Right lobe of liver (tissue), 6 donors: ENCODE measurements around the gene SUSD2. TPM values are rescaled to one million over a fixed set of nuclear protein-coding genes. Genes with fewer than 3 reads are reported as not detected.

Experiments used
- ATAC-seq, 4 donors: fragments of 200-7000 bp; cut with Tn5 transposase; one replicate each; pipeline ENCODE4 v1.9.1; 2020; ENCODE audit warnings: mild to moderate bottlenecking in 4 of 4, moderate library complexity in 4 of 4
- DNase-seq, 3 donors: peaks; one replicate each; pipeline ENCODE4 v3.0.0-alpha.2; 2020
- H3K27ac ChIP-seq, 3 donors: fragments of 200-600 bp; one replicate each; pipeline ENCODE4 v1.8.0; 2022
- H3K27me3 ChIP-seq, 2 donors: fragments of 200-600 bp; one replicate each; pipeline ENCODE4 v1.8.0; 2022
- H3K36me3 ChIP-seq, 4 donors: fragments of 200-600 bp; sonication (generic) in 1 of 4; one replicate each; pipeline versions ENCODE4 v1.5.1 to v1.8.0; 2017 to 2022; ENCODE audit warnings: control low read depth in 1 of 4
- H3K4me1 ChIP-seq, 4 donors: fragments of 200-600 bp; sonication (generic) in 1 of 4; one replicate each; pipeline versions ENCODE4 v1.5.1 to v1.8.0; 2017 to 2022; ENCODE audit warnings: control low read depth in 1 of 4
- H3K4me3 ChIP-seq, 3 donors: fragments of 200-600 bp; one replicate each; pipeline ENCODE4 v1.8.0; 2022
- H3K9me3 ChIP-seq, 4 donors: fragments of 200-600 bp; sonication (generic) in 1 of 4; one replicate each; pipeline versions ENCODE4 v1.5.1 to v1.8.0; 2017 to 2022; ENCODE audit warnings: control low read depth in 1 of 4
- POLR2A ChIP-seq: fragments of 450-650 bp; IDR thresholded peaks from one replicate; pipeline ENCODE4 v1.6.1; 2017; ENCODE audit warnings: antibody characterized with exemption, mild to moderate bottlenecking
- WGBS: methylation state at CpG from one replicate; pipeline ENCODE4 v1.1.6; 2018; ENCODE audit warnings: low coverage, low lambda C conversion rate; ENCODE audit not compliant: insufficient coverage; ENCODE audit errors: missing lambda C conversion rate; 5-methylcytosine and 5-hydroxymethylcytosine counted together
- intact Hi-C, 2 donors: fragments of 100-400 bp; cut with DNase I; formaldehyde crosslinking; loops; one replicate each; pipeline versions ENCODE4 v1.11.2 to v1.14.1; 2022
- total RNA-seq, 6 experiments: library from RNA; depleted of rRNA in 2 of 6; stranded (reverse); fragments of >200 nt in 2 of 6; fragmentation: NEBNext Ultra II Directional in 3 of 6; extraction: Animal tissue kit (Norgen Biotek cat#: 25700) in 3 of 6; gene quantifications; one replicate each; pipeline versions ENCODE4 v1.1.0 to v1.2.4, GENCODE V29; 2016 to 2023
- TF ChIP-seq, protein P1 (sequence below), 4 donors: fragments of 200-600 bp in 3 of 4; fragments of 450-650 bp in 1 of 4; IDR thresholded peaks; one replicate each; pipeline versions ENCODE4 v1.5.1 to v1.8.0; 2016 to 2022; ENCODE audit warnings: antibody characterized with exemption in 4 of 4, mild to moderate bottlenecking in 2 of 4
- donor health status: DM: no; HTN: yes; CAD: no.
- donor health status: DM: no; HTN: no; CAD: no.
- donor health status: DM: no; HTN: no; CAD: no.
- donor health status: DM: no; HTN: yes; CAD: no.
- donor health status: DM: no; HTN: yes; CAD: no.

Gene SUSD2
- total RNA-seq, 6 experiments from 2014 or later: 0.61 to 6.8 (median 2.0) TPM

DNA sequence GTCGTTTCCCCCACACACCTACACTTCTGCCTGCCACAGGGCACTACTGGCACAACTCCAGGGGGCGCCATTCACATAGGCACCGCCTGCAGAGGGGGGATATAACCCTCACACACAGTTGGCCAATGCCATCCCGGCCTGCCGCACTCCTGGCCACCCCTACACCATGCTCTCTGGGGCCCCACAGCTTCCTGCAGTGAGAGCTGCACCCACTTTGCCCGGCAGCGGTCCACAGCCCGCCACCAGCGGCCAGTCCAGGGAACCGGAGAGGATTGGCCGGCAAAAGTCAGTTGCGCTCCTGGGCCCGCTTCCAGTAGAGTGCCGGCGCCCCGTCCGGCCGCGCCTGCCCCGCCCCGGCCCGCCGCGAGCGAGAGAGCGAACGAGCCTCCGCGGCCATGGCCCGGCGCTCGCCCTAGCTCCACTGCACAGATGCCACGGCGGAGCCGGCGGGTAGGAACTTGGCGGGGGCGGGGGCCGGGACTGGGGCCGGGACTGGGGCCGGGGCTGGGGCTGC is 25.6 kb upstream of the SUSD2 start:
- WGBS: no CpG with 5 or more reads among the region's 41 CpGs
- peaks cover 0 to 9% (median 2%) of the 10 kb centered on the region in 4 donors for H3K4me1 ChIP-seq
- TF ChIP-seq, protein P1, sequence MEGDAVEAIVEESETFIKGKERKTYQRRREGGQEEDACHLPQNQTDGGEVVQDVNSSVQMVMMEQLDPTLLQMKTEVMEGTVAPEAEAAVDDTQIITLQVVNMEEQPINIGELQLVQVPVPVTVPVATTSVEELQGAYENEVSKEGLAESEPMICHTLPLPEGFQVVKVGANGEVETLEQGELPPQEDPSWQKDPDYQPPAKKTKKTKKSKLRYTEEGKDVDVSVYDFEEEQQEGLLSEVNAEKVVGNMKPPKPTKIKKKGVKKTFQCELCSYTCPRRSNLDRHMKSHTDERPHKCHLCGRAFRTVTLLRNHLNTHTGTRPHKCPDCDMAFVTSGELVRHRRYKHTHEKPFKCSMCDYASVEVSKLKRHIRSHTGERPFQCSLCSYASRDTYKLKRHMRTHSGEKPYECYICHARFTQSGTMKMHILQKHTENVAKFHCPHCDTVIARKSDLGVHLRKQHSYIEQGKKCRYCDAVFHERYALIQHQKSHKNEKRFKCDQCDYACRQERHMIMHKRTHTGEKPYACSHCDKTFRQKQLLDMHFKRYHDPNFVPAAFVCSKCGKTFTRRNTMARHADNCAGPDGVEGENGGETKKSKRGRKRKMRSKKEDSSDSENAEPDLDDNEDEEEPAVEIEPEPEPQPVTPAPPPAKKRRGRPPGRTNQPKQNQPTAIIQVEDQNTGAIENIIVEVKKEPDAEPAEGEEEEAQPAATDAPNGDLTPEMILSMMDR (IDR thresholded peaks at IDR 0.05): peak; percentile 28 to 45 (median 36)
- no peak for TF ChIP-seq POLR2A

DNA sequence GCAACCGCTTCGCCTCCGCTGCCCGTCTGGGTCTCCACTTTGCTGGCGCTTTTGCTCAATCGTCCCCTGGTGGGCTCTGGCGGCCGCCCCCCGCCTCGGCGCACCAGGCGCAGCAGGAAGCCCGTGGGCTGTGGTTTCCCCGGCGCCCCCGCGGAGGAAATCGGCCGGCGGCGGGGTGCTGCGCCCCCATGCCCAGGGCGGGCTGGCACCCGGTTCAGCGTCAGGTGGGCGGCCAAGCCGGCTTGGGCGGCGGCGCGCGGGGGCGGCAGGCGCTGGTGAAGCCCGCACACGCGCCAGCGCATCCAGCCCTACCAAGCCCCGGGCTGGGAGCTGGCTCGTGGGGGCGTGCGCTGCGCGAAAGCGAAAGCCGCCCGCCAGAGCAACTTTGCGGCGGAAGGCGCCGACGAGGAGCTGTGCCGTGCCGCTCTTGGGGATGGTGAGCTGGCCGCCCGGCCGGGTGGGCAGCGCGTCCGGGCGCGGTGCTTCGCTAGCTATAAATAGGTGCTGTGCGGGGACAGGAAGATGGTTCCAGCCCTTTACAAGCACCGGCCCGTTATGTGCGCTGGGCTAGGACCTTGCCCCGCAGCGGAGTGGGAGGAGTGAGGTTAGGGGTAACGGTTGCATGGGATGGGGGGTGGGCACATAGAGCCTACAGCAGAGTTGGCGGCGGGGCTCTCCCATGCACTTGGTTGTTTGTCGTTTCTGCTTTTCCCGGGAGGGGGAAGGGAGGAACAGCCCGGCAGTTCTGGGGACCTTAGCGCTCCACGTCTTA is 25.0 kb upstream of the SUSD2 start:
- 0% methylated on average over 13 of the region's 77 CpGs for WGBS

More for the DNA sequence above, 25.6 kb upstream of the SUSD2 start:
- ATAC-seq (peak; percentile 71 to 86 (median 80)), DNase-seq (peak; percentile 80 to 88 (median 87))
- H3K36me3 ChIP-seq: no peaks in the 10 kb centered on the region
- intact Hi-C loops: no loop called here
- H3K27me3 ChIP-seq: no peaks in the 10 kb centered on the region
- H3K27ac ChIP-seq: peak overlapping the region; percentile 2 to 63 (median 40)
- H3K9me3 ChIP-seq: no peaks in the 10 kb centered on the region
- peak overlapping the region; percentile 64 to 81 (median 70) for H3K4me3 ChIP-seq

GRCh38 chr22:24156913-24157821 is 24.1 kb upstream of the SUSD2 start:
- peak overlapping the region; percentile 64 to 81 (median 70) for H3K4me3 ChIP-seq
- WGBS: 23% methylated on average over 8 of the region's 23 CpGs
- peaks cover 0 to 9% (median 2%) of the 10 kb centered on the region in 4 donors for H3K4me1 ChIP-seq
- no peaks in the 10 kb centered on the region for H3K27me3 ChIP-seq
- intact Hi-C loops: no loop called here
- TF ChIP-seq, protein P1 (IDR thresholded peaks at IDR 0.05): peak; percentile 77 to 89 (median 78)
- no peak for TF ChIP-seq POLR2A
- peak overlapping the region in 2 of 3 donors; percentile 13 to 63 for H3K27ac ChIP-seq
- H3K9me3 ChIP-seq: no peaks in the 10 kb centered on the region
- DNase-seq (peak; percentile 86 to 90 (median 90)), ATAC-seq (peak; percentile 81 to 88 (median 82))
- H3K36me3 ChIP-seq: no peaks in the 10 kb centered on the region

More for the DNA sequence above, 25.0 kb upstream of the SUSD2 start:
- no peaks in the 10 kb centered on the region for H3K27me3 ChIP-seq
- TF ChIP-seq, protein P1 (IDR thresholded peaks at IDR 0.05): no peak
- TF ChIP-seq POLR2A: no peak
- peak overlapping the region; percentile 64 to 81 (median 70) for H3K4me3 ChIP-seq
- DNase-seq (peak in 2 of 3 donors; percentile 58 to 59), ATAC-seq (peak; percentile 19 to 44 (median 42))
- peak overlapping the region; percentile 2 to 63 (median 40) for H3K27ac ChIP-seq
- no peaks in the 10 kb centered on the region for H3K9me3 ChIP-seq
- H3K4me1 ChIP-seq: peaks cover 0 to 9% (median 2%) of the 10 kb centered on the region in 4 donors
- no peaks in the 10 kb centered on the region for H3K36me3 ChIP-seq
- intact Hi-C loops: no loop called here

DNA sequence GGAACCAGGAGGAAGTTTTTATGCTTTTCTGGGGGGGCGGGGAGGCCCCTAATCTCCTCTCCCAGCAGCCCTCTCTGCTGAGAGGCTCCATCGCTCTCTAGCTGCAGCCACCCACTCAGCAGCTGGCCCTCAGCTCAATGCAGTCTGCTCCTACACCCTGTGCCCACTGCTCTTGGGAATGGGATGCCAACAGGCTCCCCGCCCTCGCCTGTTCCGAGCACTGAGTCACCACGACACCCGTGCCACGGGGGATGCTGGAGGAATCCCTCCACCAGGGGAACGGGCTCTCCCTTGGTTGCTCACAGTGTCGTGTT is 23.5 kb upstream of the SUSD2 start:
- ATAC-seq (no peak), DNase-seq (no peak)
- H3K4me3 ChIP-seq: no peak overlapping the region
- H3K9me3 ChIP-seq: no peaks in the 10 kb centered on the region
- TF ChIP-seq POLR2A: no peak
- TF ChIP-seq, protein P1 (IDR thresholded peaks at IDR 0.05): no peak
- H3K4me1 ChIP-seq: peaks cover 0 to 9% (median 2%) of the 10 kb centered on the region in 4 donors
- intact Hi-C loops: no loop called here
- no peak overlapping the region for H3K27ac ChIP-seq
- 83% methylated on average over 2 of the region's 10 CpGs for WGBS
- no peaks in the 10 kb centered on the region for H3K27me3 ChIP-seq
- no peaks in the 10 kb centered on the region for H3K36me3 ChIP-seq
